SK-N-SH (cell line): ENCODE measurements around the gene PHKB. TPM values are rescaled to one million over a fixed set of nuclear protein-coding genes. Genes with fewer than 3 reads are reported as not detected.

Experiments used
- CTCF ChIA-PET: fragments of 300-600, 350-600 bp; formaldehyde crosslinking; extraction: SDS; loops from one replicate; lab custom pipeline; 2021; lab: Yijun Ruan, JAX
- POLR2A ChIA-PET: fragments of 350-600 bp; sonication (Branson Sonifier 250); formaldehyde crosslinking; extraction: SDS; loops from one replicate; lab custom pipeline; 2020; ENCODE audit warnings: antibody characterized with exemption, inconsistent platforms; lab: Yijun Ruan, JAX
- DNase-seq: peaks from one replicate; pipeline ENCODE4 v3.0.0; 2012
- H2AFZ ChIP-seq: fragments of 200-600 bp; sonication (generic); 2 replicates; pipeline ENCODE4 v1.8.1; 2016; ENCODE audit warnings: antibody characterized with exemption, mild to moderate bottlenecking, low read depth
- H3F3A ChIP-seq: fragments of 200-600 bp; sonication (generic); replicated peaks from 2 replicates; pipeline ENCODE3; 2016; ENCODE audit warnings: antibody characterized with exemption, mild to moderate bottlenecking; ENCODE audit not compliant: insufficient read depth
- H3K27ac ChIP-seq, 2 experiments: fragments of 200-500 bp in 1 of 2; fragments of 200-600 bp in 1 of 2; sonication (Bioruptor generic) in 1 of 2; sonication (generic), shearing (Covaris generic) in 1 of 2; 2 replicates each; pipeline versions ENCODE4 v1.5.1 to v1.6.1; 2014 to 2016; ENCODE audit warnings: low read depth in 2 of 2, inconsistent platforms in 1 of 2, low read length in 1 of 2, mild to moderate bottlenecking in 1 of 2, mixed read lengths in 1 of 2
- H3K27me3 ChIP-seq: fragments of 200-600 bp; sonication (generic), shearing (Covaris generic); 2 replicates; pipeline ENCODE4 v1.6.1; 2016; ENCODE audit warnings: mixed run types; ENCODE audit not compliant: insufficient read depth
- H3K36me3 ChIP-seq, 2 experiments: fragments of 200-500 bp in 1 of 2; fragments of 200-600 bp in 1 of 2; sonication (Bioruptor generic) in 1 of 2; sonication (generic) in 1 of 2; replicated peaks in 1 of 2; 2 replicates each; pipeline versions ENCODE3 to v1.5.1; 2014 to 2016; ENCODE audit warnings: low read length in 1 of 2, mild to moderate bottlenecking in 1 of 2; ENCODE audit not compliant: insufficient read depth in 2 of 2, control insufficient read depth in 1 of 2
- H3K4me1 ChIP-seq, 2 experiments: fragments of 200-500 bp in 1 of 2; fragments of 200-600 bp in 1 of 2; sonication (Bioruptor generic) in 1 of 2; sonication (generic), shearing (Covaris generic) in 1 of 2; 2 replicates each; pipeline versions ENCODE4 v1.5.1 to v1.6.1; 2014 to 2016; ENCODE audit warnings: low read depth in 1 of 2, low read length in 1 of 2, mixed run types in 1 of 2; ENCODE audit not compliant: insufficient read depth in 2 of 2, control insufficient read depth in 1 of 2
- H3K4me2 ChIP-seq: fragments of 200-600 bp; sonication (generic), shearing (Covaris generic); 2 replicates; pipeline ENCODE4 v1.6.1; 2017; ENCODE audit warnings: mixed run types
- H3K4me3 ChIP-seq, 2 experiments: fragments of 200-500 bp in 1 of 2; fragments of 200-600 bp in 1 of 2; sonication (Bioruptor generic) in 1 of 2; sonication (generic), shearing (Covaris generic) in 1 of 2; 2 replicates each; pipeline versions ENCODE4 v1.5.1 to v1.8.1; 2014 to 2016; ENCODE audit warnings: low read depth in 2 of 2, inconsistent platforms in 1 of 2, low read length in 1 of 2, mild to moderate bottlenecking in 1 of 2, mixed read lengths in 1 of 2, moderate library complexity in 1 of 2
- H3K79me2 ChIP-seq: fragments of 200-600 bp; sonication (generic); 2 replicates; pipeline ENCODE4 v1.8.1; 2017; ENCODE audit warnings: mild to moderate bottlenecking; ENCODE audit not compliant: insufficient read depth
- H3K9ac ChIP-seq: fragments of 200-600 bp; sonication (generic); 2 replicates; pipeline ENCODE4 v1.6.1; 2017; ENCODE audit warnings: mixed run types
- H3K9me2 ChIP-seq: fragments of 200-600 bp; sonication (generic); 2 replicates; pipeline ENCODE4 v1.6.1; 2017; ENCODE audit warnings: mixed run types
- H3K9me3 ChIP-seq: fragments of 200-600 bp; sonication (generic); 2 replicates; pipeline ENCODE4 v1.6.1; 2017; ENCODE audit warnings: mixed run types, mild to moderate bottlenecking, moderate library complexity
- H4K20me1 ChIP-seq: fragments of 200-600 bp; sonication (generic); 2 replicates; pipeline ENCODE4 v1.6.1; 2017; ENCODE audit warnings: mild to moderate bottlenecking, mixed run types; ENCODE audit not compliant: insufficient read depth
- CHD2 ChIP-seq: fragments of 150-350 bp; IDR thresholded peaks from 2 replicates; pipeline ENCODE4 v1.6.1; 2018; ENCODE audit warnings: low read length; ENCODE audit not compliant: partially characterized antibody
- ELF1 ChIP-seq: IDR thresholded peaks from 2 replicates; pipeline ENCODE4 v1.4.0; 2012
- FOSL2 ChIP-seq: IDR thresholded peaks from 2 replicates; pipeline ENCODE4 v1.4.0; 2012; ENCODE audit warnings: low read depth, mild to moderate bottlenecking, moderate library complexity, borderline replicate concordance
- FOXJ3 ChIP-seq: sonication (generic); formaldehyde crosslinking; IDR thresholded peaks from 2 replicates; pipeline ENCODE4 v1.5.1; 2020; ENCODE audit warnings: mild to moderate bottlenecking, missing genetic modification reagents
- GABPA ChIP-seq: IDR thresholded peaks from 2 replicates; pipeline ENCODE4 v1.4.0; 2012; ENCODE audit warnings: low read depth, mild to moderate bottlenecking
- IRF3 ChIP-seq: fragments of 150-350 bp; IDR thresholded peaks from 2 replicates; pipeline ENCODE4 v1.6.1; 2016; ENCODE audit warnings: mild to moderate bottlenecking, low read depth, low read length
- JUND ChIP-seq: IDR thresholded peaks from 2 replicates; pipeline ENCODE4 v1.4.0; 2012
- MAX ChIP-seq: IDR thresholded peaks from 2 replicates; pipeline ENCODE4 v1.4.0; 2012; ENCODE audit warnings: low read depth
- MXI1 ChIP-seq: IDR thresholded peaks from 2 replicates; pipeline ENCODE4 v1.6.1; 2012; ENCODE audit warnings: mild to moderate bottlenecking, low read depth, low read length, improper control_type of control experiment
- NRF1 ChIP-seq: IDR thresholded peaks from 2 replicates; pipeline ENCODE4 v1.6.1; 2012; ENCODE audit warnings: low read depth, mild to moderate bottlenecking, low read length
- RAD21 ChIP-seq: IDR thresholded peaks from 2 replicates; pipeline ENCODE4 v1.6.1; 2012; ENCODE audit warnings: mild to moderate bottlenecking, low read length
- RCOR1 ChIP-seq: fragments of 150-350 bp; IDR thresholded peaks from 2 replicates; pipeline ENCODE4 v1.6.1; 2017; ENCODE audit warnings: antibody characterized with exemption, low read length
- REST ChIP-seq: IDR thresholded peaks from 2 replicates; pipeline ENCODE4 v1.6.1; 2012; ENCODE audit warnings: mild to moderate bottlenecking, low read depth, low read length, moderate library complexity
- RXRA ChIP-seq: IDR thresholded peaks from 2 replicates; pipeline ENCODE4 v1.4.0; 2012; ENCODE audit warnings: low read depth, mild to moderate bottlenecking, borderline replicate concordance
- SIN3A ChIP-seq: IDR thresholded peaks from 2 replicates; pipeline ENCODE4 v1.6.1; 2012; ENCODE audit warnings: low read depth, mild to moderate bottlenecking, low read length, moderate library complexity, borderline replicate concordance
- TAF1 ChIP-seq: IDR thresholded peaks from 2 replicates; pipeline ENCODE4 v1.6.1; 2012; ENCODE audit warnings: low read depth, mild to moderate bottlenecking, low read length, moderate library complexity, borderline replicate concordance
- TEAD4 ChIP-seq: IDR thresholded peaks from 2 replicates; pipeline ENCODE4 v1.4.0; 2012; ENCODE audit warnings: mild to moderate bottlenecking, borderline replicate concordance; ENCODE audit not compliant: insufficient read depth
- ZBTB33 ChIP-seq: IDR thresholded peaks from 2 replicates; pipeline ENCODE4 v1.4.0; 2012; ENCODE audit warnings: low read depth, borderline replicate concordance
- WGBS: methylation state at CpG from one replicate; pipeline ENCODE4 v1.1.6; 2017; ENCODE audit warnings: low lambda C conversion rate; 5-methylcytosine and 5-hydroxymethylcytosine counted together
- polyA plus RNA-seq, 3 experiments: library from polyadenylated mRNA; depleted of rRNA; stranded (reverse); fragments of >200 nt; gene quantifications; 2 replicates each; pipeline ENCODE4 v1.2.3, GENCODE V29; 2012

The PHKB gene
- polyA plus RNA-seq, 1 of the 3 experiments (the other 2 are of a cell fraction) = 20.8 TPM

- Histone ChIP-seq H3K9ac (no peak overlapping the region), H3K4me2 (no peak overlapping the region), H4K20me1 (no peaks in the 10 kb centered on the region), H2AFZ (no peak overlapping the region), H3K27ac (no peak overlapping the region), H3K4me1 (no peaks in the 10 kb centered on the region), H3K36me3 (peaks cover 0 to 3% of the 10 kb centered on the region in 2 experiments), H3K9me3 (no peaks in the 10 kb centered on the region), H3F3A (no peaks in the 10 kb centered on the region), H3K9me2 (no peaks in the 10 kb centered on the region), H3K4me3 (no peak overlapping the region), H3K27me3 (no peaks in the 10 kb centered on the region), H3K79me2 (no peaks in the 10 kb centered on the region)
- POLR2A ChIA-PET = no interaction called here
- WGBS = 95% methylated on average over 5 of the region's 5 CpGs
- no peak for TF ChIP-seq RXRA
- no peak for TF ChIP-seq REST
- TF ChIP-seq FOXJ3 (CRISPR knock-in tag) = no peak
- CTCF ChIA-PET = no interaction called here
- DNase-seq = no peak
Observed at GRCh38 chr16:47631131-47631530, 170.0 kb downstream of the PHKB start.

- Histone ChIP-seq H3K36me3 (peaks cover 0 to 3% of the 10 kb centered on the region in 2 experiments), H3K79me2 (no peaks in the 10 kb centered on the region), H3K9me3 (no peaks in the 10 kb centered on the region), H3K9ac (no peak overlapping the region), H3K4me1 (no peaks in the 10 kb centered on the region), H3F3A (no peaks in the 10 kb centered on the region), H3K4me2 (no peak overlapping the region), H4K20me1 (no peaks in the 10 kb centered on the region), H3K9me2 (no peaks in the 10 kb centered on the region), H3K4me3 (no peak overlapping the region), H2AFZ (no peak overlapping the region), H3K27me3 (no peaks in the 10 kb centered on the region), H3K27ac (no peak overlapping the region)
- no peak for DNase-seq
- ChIA-PET POLR2A (no interaction called here), CTCF (interaction anchor here (0.9 kb wide), 1 partner anchor 44 kb away, joined by 3 read pairs; no protein-coding TSS in a partner anchor)
- 95% methylated on average over 1 of the region's 1 CpG for WGBS
- TF ChIP-seq RCOR1 (no peak), FOSL2 (no peak), REST (no peak), ZBTB33 (no peak), SIN3A (no peak), TEAD4 (no peak), MAX (no peak), IRF3 (no peak), TAF1 (no peak), NRF1 (no peak), RAD21 (no peak), JUND (no peak), CHD2 (no peak), GABPA (no peak), ELF1 (no peak), MXI1 (no peak)
Observed at GRCh38 chr16:47634126-47634525, 173.0 kb downstream of the PHKB start.
